ENCODE measurements around the gene GDI2.
"Not testable (repeated sequence)": the region's sequence is repeated elsewhere in the genome, so short reads cannot be mapped to it uniquely, and the experiment has no call there.

GDI2 gene

DNA sequence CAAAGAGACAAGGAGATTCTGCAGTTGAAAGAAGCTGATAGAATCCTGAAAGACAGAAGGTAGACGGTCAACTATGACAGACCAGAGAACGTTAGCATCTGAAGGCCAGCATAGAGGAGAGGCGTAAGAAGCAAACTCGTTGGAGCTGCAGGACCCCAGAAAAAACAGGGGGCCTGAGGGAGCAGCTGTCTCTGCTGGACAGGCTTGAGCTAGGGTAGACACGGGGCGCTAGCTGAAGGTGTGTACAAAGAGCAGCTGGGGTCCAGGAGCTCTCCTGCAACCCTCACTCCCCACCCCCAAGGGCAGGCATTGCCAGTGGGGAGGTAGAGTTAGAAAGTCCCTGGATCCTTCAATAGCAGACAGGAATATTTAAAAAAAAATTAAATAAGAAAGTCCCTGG, 14.6 kb upstream of the GDI2 start:
- no peak for DNase-seq (ENCODE audit: low read depth, low spot score)

DNA sequence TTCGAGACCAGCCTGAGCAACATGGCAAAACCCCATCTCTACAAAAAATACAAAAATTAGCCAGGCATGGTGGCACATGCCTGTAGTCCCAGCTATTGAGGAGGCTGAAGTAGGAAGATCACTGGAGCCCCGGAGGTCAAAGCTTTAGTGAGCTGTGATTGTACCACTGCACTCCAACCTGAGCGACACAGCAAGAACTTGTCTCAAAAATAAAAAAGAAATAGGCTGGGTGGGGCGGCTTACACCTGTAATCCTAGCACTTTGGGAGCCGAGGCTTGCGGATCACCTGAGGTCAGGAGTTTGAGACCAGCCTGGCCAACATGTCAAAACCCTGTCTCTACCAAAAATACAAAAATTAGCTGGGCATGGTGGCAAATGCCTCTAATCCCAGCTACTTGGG, 13.3 kb upstream of the GDI2 start:
- not testable (repeated sequence) for DNase-seq (ENCODE audit: low read depth, low spot score)

DNA sequence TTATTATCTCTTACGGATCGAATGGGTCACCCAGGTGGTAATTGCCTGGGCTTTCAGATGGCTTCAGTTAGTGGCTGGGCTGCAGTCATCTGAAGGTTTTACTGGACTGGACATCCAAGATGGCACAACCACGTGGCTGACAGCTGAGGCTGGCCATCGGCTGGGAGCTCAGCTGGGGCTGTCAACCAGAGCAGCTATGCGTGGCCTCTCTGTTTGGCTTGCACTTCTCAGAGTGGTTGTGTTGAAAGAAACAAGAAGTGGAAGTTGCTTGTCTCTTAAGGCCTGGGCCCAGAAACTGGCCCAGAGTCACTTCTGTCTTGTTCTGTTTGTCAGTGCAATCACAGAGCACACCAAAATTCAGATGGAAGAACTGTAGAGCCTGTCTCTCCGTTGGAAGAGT, 5.7 kb upstream of the GDI2 start:
- DNase-seq (ENCODE audit: low read depth, low spot score) = no peak

DNA sequence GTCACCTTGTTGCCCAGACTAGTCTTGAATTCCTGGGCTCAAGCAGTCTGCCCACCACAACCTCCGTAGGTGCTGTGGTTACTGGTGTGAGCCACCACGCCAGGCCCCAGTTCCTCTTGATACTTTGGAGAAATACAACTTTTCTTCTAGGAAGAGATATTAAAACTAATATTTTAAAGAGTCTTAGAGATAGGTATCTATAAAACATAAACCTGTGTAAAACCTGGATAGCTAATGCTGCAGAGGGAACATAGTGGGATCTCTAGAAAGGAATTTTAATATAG, 4.8 kb upstream of the GDI2 start:
- DNase-seq (ENCODE audit: low read depth, low spot score) = no peak

DNA sequence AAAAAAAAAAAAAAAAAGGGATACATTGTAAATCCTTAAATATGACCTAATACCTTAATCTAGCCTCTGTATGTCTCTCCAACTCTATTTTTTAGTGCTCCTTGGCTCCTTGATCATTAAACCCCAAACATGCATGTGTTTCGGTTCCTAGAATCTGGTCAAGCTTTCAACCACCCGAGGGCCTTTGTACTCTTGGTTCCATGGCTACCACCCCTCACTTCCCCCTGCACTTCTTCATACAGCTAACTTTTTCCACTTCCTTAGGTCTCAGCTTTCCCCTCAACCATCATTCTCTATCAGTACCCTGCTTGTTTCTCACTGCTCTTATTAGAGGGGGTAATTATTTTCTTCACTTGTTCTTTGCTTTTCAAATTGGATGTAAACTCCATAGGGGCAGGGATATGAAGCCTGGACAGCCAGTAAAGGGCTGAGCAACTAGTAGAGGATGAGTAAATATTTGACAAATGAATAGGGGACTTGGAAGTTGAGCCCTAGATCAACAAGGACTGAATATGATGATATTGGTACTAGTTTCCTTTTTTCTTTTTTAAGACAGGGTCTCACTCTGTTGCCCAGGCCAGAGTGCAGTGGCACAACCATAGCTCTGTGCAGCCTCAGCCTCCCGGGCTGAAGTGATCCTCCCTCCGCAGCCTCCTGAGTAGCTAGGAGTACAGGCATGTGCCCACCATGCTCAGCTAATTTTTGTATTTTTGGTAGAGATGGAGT, 4.3 kb upstream of the GDI2 start:
- DNase-seq (ENCODE audit: low read depth, low spot score) = no peak

DNA sequence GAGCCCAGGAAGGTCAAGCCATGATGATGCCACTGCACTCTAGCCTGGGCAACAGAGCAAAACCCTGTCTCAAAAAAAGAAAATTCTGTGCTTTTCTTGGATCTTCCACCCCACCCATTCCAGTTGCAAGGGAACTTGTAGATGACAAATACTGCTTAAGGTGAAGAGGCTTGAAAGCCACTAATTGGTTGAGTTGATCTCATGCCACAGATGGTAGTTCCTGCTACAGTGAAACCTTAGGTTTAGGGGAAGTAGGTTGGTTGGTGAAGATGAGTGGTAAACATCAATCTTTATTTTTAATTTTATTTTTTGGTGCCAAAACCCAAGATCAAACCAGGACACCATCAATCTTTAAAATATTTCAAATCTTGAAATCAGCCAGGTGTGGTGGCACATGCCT, 2.9 kb upstream of the GDI2 start:
- DNase-seq (ENCODE audit: low read depth, low spot score) = no peak

DNA sequence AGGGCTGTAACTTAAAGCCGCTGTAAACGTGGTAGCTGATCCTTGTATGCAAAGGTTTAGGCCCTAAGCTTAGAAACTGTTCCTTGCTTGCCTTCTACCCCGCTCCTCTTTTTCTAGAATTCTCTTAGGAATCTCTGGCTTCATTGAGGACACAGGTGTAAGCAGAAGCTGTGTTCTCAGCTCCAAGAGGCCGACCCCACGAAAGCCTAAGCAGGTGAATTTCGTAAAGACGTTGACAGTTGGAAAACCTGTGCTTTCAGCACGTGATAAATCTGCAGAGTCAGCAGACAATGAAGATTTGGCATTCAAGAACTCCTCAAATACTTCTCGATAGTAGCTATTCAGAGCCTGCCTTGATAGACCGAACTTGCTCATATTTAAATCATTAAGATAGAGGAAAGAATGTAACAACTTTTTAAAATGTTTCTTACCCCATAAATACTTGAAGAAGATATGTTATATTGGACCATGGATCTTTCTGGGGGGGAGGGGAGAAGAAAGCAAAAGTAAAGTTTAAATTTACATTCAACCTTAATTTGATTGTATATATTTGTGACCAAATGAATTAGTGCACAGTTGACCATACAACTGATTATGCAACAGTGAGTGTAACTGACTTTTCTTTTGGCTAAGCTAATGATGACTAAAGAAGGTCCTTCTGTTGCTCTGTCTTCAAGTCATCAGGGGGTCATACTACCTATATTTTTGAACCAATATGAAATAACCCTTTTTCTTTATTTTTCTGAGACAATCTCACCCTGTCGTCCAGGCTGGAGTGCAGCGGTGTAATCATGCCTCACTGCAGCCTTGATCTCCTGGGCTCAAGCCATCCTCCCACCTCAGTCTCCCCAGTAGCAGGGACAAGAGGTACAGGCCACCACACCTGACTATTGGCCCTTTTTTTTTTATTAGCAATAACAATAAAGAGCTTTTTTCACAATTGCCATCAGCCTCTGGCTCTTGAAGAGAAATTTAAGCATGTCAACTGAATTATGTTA, 1.2 kb upstream of the GDI2 start:
- DNase-seq (ENCODE audit: low read depth, low spot score) = no peak

DNA sequence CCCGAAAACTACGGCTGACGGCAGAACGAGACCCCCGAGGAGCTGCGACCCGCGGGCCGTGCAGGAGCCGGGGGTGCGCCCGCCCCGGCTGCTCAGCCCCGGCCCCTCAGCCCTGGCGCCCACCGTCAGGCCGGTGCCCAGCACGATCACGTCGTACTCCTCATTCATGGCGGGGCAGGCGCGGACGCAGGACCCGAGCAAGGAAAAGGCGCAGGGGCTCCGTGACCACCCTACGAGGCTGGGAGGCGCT, 218 bp downstream of the GDI2 start:
- DNase-seq (ENCODE audit: low read depth, low spot score) = no peak

DNA sequence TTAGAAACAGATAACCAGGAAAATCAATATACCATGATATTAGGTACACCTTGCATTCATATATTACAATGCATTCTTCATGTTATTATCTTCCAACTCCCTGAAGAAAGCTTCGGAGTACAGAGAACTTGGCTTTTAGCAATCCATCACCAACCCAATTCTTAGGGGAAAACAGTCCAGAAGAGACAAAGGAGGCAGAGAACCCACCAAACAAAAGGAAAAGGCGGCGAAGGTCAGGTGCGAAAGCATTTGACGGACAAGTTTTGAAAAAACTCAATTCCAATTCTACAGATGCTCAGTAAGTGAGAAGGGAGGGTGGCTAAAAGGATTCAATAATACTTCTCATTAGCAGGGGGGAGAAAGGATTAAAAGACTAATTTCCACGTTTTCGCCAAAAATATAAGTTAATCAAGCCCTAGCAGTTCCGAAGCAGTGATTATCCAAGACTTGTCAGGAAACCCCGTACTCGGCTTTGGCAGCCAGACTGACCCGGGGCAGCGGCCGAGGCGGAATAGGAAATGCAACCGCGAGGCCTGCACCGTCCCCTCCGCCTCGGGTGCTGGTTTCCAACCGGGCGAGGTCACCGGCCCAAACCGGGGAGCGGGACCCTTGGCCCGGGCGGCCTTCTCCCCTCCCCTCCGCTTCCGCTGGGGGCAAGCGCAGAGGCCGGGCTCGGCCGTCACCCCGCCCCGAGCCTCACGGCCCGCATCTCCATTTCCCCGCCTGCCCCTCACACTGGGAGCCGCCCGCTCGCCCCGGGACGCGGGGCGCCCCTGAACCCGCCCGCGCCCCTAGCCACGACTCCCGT, 747 bp downstream of the GDI2 start:
- no peak for DNase-seq (ENCODE audit: low read depth, low spot score)

DNA sequence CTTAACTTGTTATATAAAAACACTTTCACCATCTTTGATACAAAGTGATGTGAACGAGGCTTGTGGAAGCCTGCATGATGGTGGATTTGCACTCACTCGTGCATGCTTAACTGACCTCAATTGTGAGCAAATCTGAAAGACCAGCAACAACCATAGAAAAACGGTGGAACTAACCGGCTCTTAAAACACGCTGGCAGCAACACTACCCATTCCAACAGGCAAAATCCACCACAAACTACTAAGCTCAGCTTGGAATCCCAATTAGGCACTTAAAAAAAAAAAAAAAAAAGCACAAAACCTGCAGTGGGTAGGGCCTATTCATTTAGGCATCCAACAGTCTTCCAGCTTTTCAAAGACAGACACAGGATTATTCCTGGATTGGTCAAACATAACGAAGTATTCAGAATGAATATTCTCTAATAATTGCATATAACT, 1.8 kb downstream of the GDI2 start:
- no peak for DNase-seq (ENCODE audit: low read depth, low spot score)

DNA sequence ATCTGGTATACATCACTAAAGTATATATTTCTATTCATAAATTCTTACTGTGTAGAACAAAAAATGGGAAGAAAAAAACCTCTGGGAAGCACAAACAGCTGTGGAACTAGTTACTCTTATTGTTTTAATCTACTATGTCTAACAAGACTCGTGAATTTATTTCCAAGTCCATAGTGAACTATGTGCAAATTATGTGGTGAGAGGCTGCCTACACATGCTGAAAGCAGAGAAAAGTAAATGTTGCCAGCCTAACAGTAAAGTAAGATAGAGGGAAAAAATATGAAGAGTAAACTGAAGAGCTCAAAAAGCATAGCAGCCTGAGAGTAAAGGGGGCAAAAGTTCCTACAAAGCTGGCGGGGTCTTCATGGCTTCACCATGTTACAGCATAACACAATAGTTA, 3.0 kb downstream of the GDI2 start:
- no peak for DNase-seq (ENCODE audit: low read depth, low spot score)

DNA sequence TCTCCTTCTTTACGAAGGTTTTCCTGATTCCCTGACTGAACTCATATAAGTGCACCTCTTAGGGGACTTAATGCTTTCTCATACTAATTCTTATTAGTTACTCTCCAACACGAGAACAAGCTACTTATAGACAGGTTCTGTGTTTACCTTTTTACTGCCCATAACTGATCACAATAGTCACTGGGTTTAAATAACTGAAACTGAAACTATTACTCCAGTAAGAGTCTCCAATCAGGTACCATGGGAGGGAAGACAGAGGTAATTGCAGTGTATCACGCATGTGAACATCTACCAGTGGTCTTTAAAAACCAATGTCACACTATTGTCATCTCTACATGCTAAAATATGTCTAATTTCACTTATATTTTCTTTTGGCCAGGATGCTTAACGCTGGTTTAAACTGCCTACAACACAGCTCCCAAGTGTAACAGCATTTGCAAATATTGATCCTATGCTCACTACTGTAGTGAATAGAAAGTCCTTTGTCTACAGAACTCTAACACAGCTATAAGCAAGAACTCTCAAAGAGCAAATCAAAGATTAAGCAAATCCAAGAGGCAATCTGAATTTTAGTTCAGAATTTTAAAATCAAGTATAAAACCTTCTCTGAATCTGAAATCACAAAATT, 3.6 kb downstream of the GDI2 start:
- no peak for DNase-seq (ENCODE audit: low read depth, low spot score)

DNA sequence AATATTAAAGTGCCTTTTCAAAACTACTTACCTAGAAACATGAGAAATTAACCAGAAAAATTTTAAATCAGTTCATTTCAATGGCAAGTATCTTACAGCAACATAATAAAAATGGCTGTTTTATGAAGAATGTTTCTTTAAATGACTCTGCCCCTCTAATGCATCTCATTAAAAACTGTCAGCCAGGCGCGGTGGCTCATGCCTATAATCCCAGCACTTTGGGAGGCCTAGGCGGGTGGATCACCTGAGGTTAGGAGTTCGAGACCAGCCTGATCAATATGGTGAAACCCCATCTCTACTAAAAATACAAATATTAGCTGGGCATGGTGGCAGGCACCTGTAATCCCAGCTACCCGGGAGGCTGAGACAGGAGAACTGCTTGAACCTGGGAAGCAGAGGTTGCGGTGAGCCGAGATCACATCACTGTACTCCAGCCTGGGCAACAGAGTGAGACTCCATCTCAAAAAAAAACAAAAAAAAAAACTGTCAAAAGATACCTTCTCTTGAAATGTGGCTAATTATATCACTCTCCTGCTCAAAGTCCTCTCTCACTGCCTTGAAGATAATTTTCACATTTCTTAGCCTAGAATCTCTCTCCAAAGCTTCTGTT, 4.3 kb downstream of the GDI2 start:
- not testable (repeated sequence) for DNase-seq (ENCODE audit: low read depth, low spot score)

DNA sequence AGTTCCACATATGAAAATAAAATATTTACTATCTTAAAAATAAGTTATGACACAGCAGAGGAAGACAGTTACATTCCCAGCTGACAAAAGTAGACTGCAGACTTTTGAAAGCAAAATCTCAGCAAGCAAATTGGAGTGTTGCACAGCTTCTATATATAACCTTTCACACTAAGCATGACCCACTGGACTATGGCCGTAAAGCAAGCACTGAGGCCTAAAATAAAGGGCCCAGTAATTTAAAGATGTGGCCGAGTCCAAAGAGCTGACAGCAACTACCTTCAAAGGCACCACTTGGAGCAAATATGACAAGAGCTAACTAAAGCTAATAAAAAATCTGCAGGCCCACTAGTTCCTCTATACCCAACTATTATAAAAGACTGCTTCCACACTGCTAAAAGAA, 6.5 kb downstream of the GDI2 start:
- no peak for DNase-seq (ENCODE audit: low read depth, low spot score)

DNA sequence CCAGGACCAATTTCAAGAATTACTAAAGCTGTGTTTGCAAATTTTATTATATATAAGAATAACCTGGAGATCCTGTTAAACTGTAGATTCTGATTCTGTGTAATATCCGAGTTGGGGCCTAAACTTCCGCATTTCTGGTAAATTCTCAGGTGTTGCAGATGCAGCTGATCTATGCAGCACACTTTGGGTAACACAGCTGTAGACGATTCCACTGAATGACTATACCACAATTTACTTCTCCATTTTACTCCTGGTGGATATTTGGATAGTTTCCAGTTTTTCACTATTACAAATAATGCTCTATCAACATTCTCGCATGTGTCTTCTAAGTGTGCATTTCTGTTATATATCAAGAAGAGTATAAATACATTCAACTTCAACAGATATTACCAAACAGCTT, 7.5 kb downstream of the GDI2 start:
- DNase-seq (ENCODE audit: low read depth, low spot score) = no peak

DNA sequence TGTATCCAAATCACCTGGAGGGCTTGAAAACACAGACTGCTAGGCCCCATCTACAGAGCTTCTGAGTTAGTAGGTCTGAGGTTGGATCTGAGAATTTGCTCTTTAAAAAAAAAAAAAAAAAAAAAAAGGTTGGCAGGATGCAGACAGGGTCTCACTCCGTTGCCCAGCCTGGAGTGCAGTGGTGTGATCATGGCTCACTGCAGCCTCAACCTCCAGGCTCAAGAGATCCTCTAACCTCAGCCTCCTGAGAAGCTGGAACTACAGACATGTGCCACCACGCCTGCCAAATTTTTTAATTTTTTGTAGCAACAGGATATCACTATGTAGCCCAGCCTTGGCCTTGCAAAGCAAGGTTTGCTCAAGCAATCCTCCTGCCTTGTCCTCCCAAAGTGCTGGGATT, 8.0 kb downstream of the GDI2 start:
- DNase-seq (ENCODE audit: low read depth, low spot score) = no peak

DNA sequence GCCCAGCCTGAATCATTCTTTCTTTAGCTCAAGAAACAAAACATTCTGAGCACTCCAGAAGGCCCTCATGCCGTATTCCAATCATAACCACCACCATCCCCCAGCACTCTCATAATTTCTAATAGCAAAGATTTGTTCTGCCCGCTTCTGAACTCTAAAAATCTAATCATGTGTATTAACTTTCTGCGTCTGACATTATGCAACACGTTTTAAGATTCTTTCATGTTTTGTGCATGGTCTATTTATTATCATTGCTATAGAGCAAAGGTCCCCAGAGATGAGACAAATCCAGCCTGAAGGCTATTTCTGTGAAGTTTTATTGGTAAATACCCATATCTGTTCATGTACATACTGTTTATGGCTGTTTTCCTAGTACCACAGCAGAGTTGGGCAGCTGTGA, 8.8 kb downstream of the GDI2 start:
- DNase-seq (ENCODE audit: low read depth, low spot score) = no peak

DNA sequence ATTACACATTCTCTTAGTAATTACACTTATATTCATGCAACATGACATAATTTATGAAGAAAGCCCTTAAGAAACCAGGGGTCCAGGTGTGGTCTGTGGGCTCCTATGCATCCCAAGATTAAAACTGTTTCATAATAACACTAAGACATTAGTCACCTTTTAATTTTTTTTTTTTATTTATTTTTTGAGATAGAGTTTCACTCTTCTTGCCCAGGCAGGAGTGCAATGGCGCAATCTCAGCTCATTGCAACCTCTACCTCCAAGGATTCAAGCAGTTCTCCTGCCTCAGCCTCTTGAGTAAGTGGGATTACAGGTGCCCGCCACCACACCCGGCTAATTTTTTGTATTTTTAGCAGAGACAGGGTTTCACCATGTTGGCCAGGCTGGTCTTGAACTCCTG, 12.5 kb downstream of the GDI2 start:
- no peak for DNase-seq (ENCODE audit: low read depth, low spot score)

DNA sequence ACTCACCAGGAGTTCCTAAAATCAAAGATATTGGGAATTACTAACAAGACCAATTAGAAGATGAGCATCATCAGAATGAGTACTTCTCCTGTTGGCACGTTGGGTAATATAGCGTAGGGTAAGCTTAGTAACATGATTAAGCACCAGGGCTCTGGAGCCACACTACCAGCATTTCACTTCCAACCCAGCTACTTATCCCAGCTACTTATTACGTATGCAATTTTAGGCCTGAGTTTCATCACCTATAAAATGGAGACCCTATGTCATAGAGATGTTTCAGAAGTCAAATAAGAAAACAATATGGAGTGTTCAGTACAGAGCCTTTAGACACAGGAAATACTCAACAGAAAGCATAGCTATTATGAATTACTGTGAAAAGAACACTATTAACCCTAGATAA, 19.0 kb downstream of the GDI2 start:
- DNase-seq (ENCODE audit: low read depth, low spot score) = no peak

DNA sequence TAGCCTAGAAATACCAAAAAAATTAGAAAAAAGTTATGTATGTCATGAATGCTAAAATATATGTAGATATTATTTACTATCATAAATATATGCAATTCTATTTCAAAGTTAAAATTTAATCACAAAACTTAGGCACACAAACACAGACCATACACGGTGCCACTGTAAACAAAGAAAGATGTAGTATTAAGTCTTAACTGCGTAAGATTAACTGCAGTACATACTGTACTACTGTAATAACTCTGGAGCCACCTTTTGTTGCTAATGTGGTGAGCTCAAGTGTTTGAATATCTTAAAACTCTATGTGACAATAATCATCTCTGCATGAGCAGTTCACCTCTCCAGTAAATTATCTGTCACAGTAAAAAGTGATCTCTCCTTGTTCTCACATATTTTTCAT, 23.6 kb downstream of the GDI2 start:
- DNase-seq (ENCODE audit: low read depth, low spot score) = no peak

DNA sequence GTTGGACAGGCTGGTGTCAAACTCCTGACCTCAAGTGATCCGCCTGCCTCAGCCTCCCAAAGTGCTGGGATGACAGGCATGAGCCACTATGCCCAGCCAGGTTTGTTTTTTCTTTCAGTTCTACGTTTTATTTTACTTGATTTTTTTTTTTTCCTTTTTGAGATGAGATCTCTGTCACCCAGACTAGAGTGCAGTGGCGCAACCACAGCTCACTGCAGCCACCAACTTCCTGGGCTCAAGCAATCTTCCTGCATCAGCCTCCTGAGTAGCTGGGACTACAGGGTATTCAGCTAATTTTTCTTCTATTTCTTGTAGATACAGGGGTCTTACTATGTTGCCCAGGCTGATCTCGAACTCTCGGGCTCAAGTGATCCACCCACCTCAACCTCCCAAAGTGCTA, 24.3 kb downstream of the GDI2 start:
- no peak for DNase-seq (ENCODE audit: low read depth, low spot score)

DNA sequence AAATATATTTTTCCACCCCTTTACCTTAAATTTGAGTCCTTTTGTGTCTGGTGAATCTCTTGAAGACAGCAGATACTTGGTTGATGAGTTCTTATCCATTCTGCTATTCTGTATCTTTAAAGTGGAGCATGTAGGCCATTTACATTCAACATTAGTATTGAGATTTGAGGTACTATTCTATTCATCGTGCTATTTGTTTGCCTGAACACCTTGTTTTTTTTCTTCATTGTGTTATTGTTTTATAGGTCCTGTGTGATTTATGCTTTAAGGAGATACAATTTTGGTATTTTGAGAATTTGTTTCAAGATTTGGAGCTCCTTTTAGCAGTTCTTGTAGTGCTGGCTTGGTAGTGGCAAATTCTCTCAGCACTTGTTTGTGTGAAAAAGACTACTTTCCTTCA, 29.9 kb downstream of the GDI2 start:
- no peak for DNase-seq (ENCODE audit: low read depth, low spot score)

Measured in activated CD4-positive, CD25-positive, alpha-beta regulatory T cell treated with anti-CD3 and anti-CD28 coated beads, Interleukin-2, amount 50 U/mL, for 16 hours (primary cell).